Panc1 (cell line): ENCODE results near the gene PSTK. TPM values are rescaled to one million over a fixed set of nuclear protein-coding genes. Genes with fewer than 3 reads are reported as not detected.

Source experiments
- ATAC-seq: fragments of 200-7000 bp; cut with Tn5 transposase; 2 replicates; pipeline ENCODE4 v1.9.1; 2020; ENCODE audit warnings: mild to moderate bottlenecking, moderate library complexity
- BruUV-seq: library from RNA; stranded (reverse); fragments of 400-500 nt; replicated peaks from 2 replicates; lab custom pipeline; 2021; lab: Mats Ljungman, UMichigan
- CTCF ChIA-PET: fragments of 300-600 bp; sonication (Branson Sonifier 250); formaldehyde crosslinking; loops from one replicate; lab custom pipeline; 2022; ENCODE audit warnings: antibody characterized with exemption; lab: Charles Lee
- POLR2A ChIA-PET: fragments of 300-600 bp; sonication (Branson Sonifier 250); formaldehyde crosslinking; loops from one replicate; lab custom pipeline; 2022; ENCODE audit warnings: antibody characterized with exemption; lab: Charles Lee
- DNase-seq: peaks from one replicate; pipeline ENCODE4 v3.0.0-alpha.2; 2010; ENCODE audit warnings: low read depth, low spot score
- H3K27ac ChIP-seq: 2 replicates; pipeline ENCODE4 v1.5.1; 2011; ENCODE audit warnings: mild to moderate bottlenecking, low read length, inconsistent platforms
- H3K27me3 ChIP-seq: fragments of 200-500 bp; sonication (Bioruptor generic); 2 replicates; pipeline ENCODE4 v1.6.0; 2014; ENCODE audit warnings: low read length, inconsistent platforms; ENCODE audit not compliant: control insufficient read depth, insufficient read depth
- H3K36me3 ChIP-seq: fragments of 200-500 bp; sonication (Bioruptor generic); 2 replicates; pipeline ENCODE4 v1.5.1; 2014; ENCODE audit warnings: inconsistent platforms, mild to moderate bottlenecking, low read length, moderate library complexity; ENCODE audit not compliant: control insufficient read depth, insufficient read depth
- H3K4me1 ChIP-seq: 2 replicates; pipeline ENCODE4 v1.5.1; 2011; ENCODE audit warnings: inconsistent platforms, mild to moderate bottlenecking, low read length, moderate library complexity; ENCODE audit not compliant: control insufficient read depth, insufficient read depth
- H3K4me3 ChIP-seq, 2 experiments: 2 replicates each; pipeline ENCODE4 v1.5.1; 2011 to 2012; ENCODE audit warnings: low read depth in 2 of 2, low read length in 2 of 2, mild to moderate bottlenecking in 2 of 2, inconsistent platforms in 1 of 2, moderate library complexity in 1 of 2
- H3K9me3 ChIP-seq: fragments of 200-500 bp; sonication (Bioruptor generic); 2 replicates; pipeline ENCODE4 v1.5.1; 2014; ENCODE audit warnings: low read depth, mild to moderate bottlenecking, inconsistent platforms, low read length, moderate library complexity; ENCODE audit not compliant: control insufficient read depth, insufficient read depth
- POLR2AphosphoS5 ChIP-seq: IDR thresholded peaks from 2 replicates; pipeline ENCODE4 v1.6.1; 2012; ENCODE audit warnings: mild to moderate bottlenecking, low read depth, low read length, moderate library complexity
- REST ChIP-seq, 2 experiments: IDR thresholded peaks; 2 replicates each; pipeline ENCODE4 v1.6.1; 2011 to 2012; ENCODE audit warnings: low read depth in 2 of 2, control low read depth in 1 of 2, low read length in 1 of 2, mild to moderate bottlenecking in 1 of 2, moderate library complexity in 1 of 2; ENCODE audit not compliant: insufficient read depth in 1 of 2
- SIN3A ChIP-seq: IDR thresholded peaks from 2 replicates; pipeline ENCODE4 v1.6.1; 2012; ENCODE audit warnings: low read depth, mild to moderate bottlenecking, low read length, moderate library complexity, borderline replicate concordance; ENCODE audit not compliant: insufficient read depth
- TCF7L2 ChIP-seq: IDR thresholded peaks from 2 replicates; pipeline ENCODE4 v1.6.1; 2011; ENCODE audit warnings: mild to moderate bottlenecking, low read depth, low read length, inconsistent platforms
- in situ Hi-C: cut with HindIII; loops from 2 replicates; pipeline ENCODE4 v1.10.0; 2016; ENCODE audit warnings: low sequenced_read_pairs, low pct_unique_long_range_greater_than_20kb
- intact Hi-C: fragments of 100-400 bp; cut with micrococcal nuclease; formaldehyde crosslinking; loops from one replicate; pipeline ENCODE4 v1.10.0; 2022; ENCODE audit not compliant: unreplicated experiment
- total RNA-seq: library from RNA; stranded (reverse); gene quantifications from one replicate; pipeline ENCODE4 v1.2.1, GENCODE V29; 2021; ENCODE audit not compliant: unreplicated experiment
- TF ChIP-seq, protein P1 (sequence below): fragments of 450-650 bp; IDR thresholded peaks from 2 replicates; pipeline ENCODE4 v1.5.1; 2017; ENCODE audit warnings: mild to moderate bottlenecking

PSTK gene
- total RNA-seq, 1 experiment from 2014 or later = 15.8 TPM

DNA sequence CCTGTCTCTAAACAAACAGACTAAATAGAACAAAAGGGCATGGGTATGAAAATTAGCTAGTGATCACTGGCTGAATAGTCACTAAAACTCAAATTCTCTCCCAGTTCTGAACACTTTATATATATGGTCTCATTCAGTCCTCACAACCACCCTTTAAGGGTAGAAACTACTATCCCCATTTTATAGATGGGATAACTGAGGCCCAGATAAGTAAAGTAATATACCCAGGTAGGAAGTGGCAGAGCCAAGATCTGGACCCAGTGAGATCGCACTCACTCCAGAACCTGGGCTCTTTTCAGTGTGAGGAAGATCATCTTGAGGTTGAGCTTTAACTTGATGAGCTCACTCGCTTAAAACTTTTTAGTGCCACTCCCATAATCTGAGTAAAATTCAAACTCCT lies 4.5 kb downstream of the PSTK start:
- Histone ChIP-seq H3K4me3 (no peak overlapping the region), H3K9me3 (no peaks in the 10 kb centered on the region), H3K27me3 (no peaks in the 10 kb centered on the region), H3K36me3 (no peaks in the 10 kb centered on the region; the same call in 1 of the 2 replicates), H3K4me1 (peaks cover 9% of the 10 kb centered on the region), H3K27ac (no peak overlapping the region)
- in situ Hi-C loops = no loop called here
- POLR2A ChIA-PET = no interaction called here
- DNase-seq = no peak
- TF ChIP-seq REST (IDR thresholded peaks at IDR 0.05; ENCODE audit: insufficient read depth in 1 of 2, low read depth in 2 of 2, low read length in 1 of 2) (no peak), POLR2AphosphoS5 (no peak), SIN3A (no peak), TCF7L2 (no peak)
- TF ChIP-seq, protein P1, sequence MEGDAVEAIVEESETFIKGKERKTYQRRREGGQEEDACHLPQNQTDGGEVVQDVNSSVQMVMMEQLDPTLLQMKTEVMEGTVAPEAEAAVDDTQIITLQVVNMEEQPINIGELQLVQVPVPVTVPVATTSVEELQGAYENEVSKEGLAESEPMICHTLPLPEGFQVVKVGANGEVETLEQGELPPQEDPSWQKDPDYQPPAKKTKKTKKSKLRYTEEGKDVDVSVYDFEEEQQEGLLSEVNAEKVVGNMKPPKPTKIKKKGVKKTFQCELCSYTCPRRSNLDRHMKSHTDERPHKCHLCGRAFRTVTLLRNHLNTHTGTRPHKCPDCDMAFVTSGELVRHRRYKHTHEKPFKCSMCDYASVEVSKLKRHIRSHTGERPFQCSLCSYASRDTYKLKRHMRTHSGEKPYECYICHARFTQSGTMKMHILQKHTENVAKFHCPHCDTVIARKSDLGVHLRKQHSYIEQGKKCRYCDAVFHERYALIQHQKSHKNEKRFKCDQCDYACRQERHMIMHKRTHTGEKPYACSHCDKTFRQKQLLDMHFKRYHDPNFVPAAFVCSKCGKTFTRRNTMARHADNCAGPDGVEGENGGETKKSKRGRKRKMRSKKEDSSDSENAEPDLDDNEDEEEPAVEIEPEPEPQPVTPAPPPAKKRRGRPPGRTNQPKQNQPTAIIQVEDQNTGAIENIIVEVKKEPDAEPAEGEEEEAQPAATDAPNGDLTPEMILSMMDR = no peak
- no TSS peak for BruUV-seq
- CTCF ChIA-PET = no interaction called here
- intact Hi-C loops = no loop called here
- ATAC-seq = no peak

GRCh38 chr10:122986335-122986734 lies 6.1 kb downstream of the PSTK start:
- no TSS peak for BruUV-seq
- H3K4me1 ChIP-seq = peaks cover 3% of the 10 kb centered on the region
- H3K36me3 ChIP-seq = no peaks in the 10 kb centered on the region; the same call in none of the 2 replicates
- no peak for DNase-seq
- in situ Hi-C loops (no loop called here), intact Hi-C loops (no loop called here)
- ChIA-PET CTCF (no interaction called here), POLR2A (no interaction called here)
- H3K27ac ChIP-seq = no peak overlapping the region
- ATAC-seq = no peak
- TF ChIP-seq POLR2AphosphoS5 = no peak
- TF ChIP-seq, protein P1 = no peak
- no peak overlapping the region for H3K4me3 ChIP-seq
- H3K9me3 ChIP-seq = no peaks in the 10 kb centered on the region
- H3K27me3 ChIP-seq = no peaks in the 10 kb centered on the region
